ENCODE measurements around the gene SLC22A1. TPM values are rescaled to one million over a fixed set of nuclear protein-coding genes. Genes with fewer than 3 reads are reported as not detected.

Gene SLC22A1
- total RNA-seq, 1 experiment from 2014 or later = not detected

DNA sequence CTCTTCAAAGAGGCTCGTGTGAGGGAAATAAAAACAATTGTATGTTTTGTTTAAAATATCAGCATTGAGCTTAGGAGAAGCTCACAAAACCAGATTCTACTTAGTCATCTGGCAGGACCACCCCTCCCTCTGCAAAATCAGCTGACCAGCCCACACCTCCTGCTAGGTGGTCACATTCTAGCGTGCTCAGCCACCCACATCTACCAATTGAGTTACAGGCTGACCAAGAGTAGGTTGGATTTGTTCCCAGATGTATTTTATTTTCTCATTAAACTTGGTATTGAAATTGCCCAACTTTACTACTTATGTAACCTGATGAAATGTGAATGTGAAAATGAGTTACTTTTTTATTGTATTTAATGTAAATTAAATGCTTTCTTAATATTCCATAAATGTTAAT lies 80.8 kb downstream of the SLC22A1 start:
- Histone ChIP-seq H3K4me3 (no peak overlapping the region), H3K9me3 (replicated peaks) (no peaks in the 10 kb centered on the region; the same call in none of the 2 replicates), H3K27me3 (replicated peaks) (no peaks in the 10 kb centered on the region), H3K4me1 (replicated peaks) (no peaks in the 10 kb centered on the region), H3K36me3 (no peaks in the 10 kb centered on the region), H3K27ac (no peak overlapping the region)
- no peak for DNase-seq (ENCODE audit: low read depth in 1 of 2, low spot score in 2 of 2)

- H3K4me3 ChIP-seq = no peak overlapping the region
- no peaks in the 10 kb centered on the region; the same call in none of the 2 replicates for H3K9me3 ChIP-seq (replicated peaks)
- no peaks in the 10 kb centered on the region for H3K36me3 ChIP-seq
- no peak for DNase-seq (ENCODE audit: low read depth in 1 of 2, low spot score in 2 of 2)
- H3K27ac ChIP-seq = no peak overlapping the region
- H3K27me3 ChIP-seq (replicated peaks) = no peaks in the 10 kb centered on the region
- no peaks in the 10 kb centered on the region for H3K4me1 ChIP-seq (replicated peaks)
Measured at GRCh38 chr6:160203076-160203475, 81.5 kb downstream of the SLC22A1 start.

DNA sequence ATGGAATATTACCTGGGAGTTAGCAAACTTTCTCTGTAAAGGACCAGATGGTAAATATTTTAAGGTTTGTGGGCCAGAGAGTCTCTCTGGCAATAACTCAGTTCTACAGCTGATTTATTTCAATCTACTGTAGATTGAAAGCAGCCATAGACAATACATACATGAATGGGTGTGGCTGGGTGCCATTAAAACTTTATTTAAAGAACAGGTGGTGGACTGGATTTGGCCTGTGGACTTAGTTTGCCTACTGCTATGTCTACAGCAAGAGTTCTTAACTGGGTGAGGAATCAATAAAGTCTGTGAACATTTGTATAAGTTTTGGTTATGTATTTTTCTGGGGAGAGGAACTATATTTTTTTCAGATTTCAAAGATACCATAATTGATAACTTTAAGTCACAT lies 81.9 kb downstream of the SLC22A1 start:
- Histone ChIP-seq H3K36me3 (no peaks in the 10 kb centered on the region), H3K4me1 (replicated peaks) (no peaks in the 10 kb centered on the region), H3K27ac (no peak overlapping the region), H3K27me3 (replicated peaks) (no peaks in the 10 kb centered on the region), H3K4me3 (no peak overlapping the region), H3K9me3 (replicated peaks) (no peaks in the 10 kb centered on the region; the same call in none of the 2 replicates)
- no peak for DNase-seq (ENCODE audit: low read depth in 1 of 2, low spot score in 2 of 2)

GRCh38 chr6:160203953-160204352 lies 82.3 kb downstream of the SLC22A1 start:
- no peaks in the 10 kb centered on the region; the same call in none of the 2 replicates for H3K9me3 ChIP-seq (replicated peaks)
- no peak for DNase-seq (ENCODE audit: low read depth in 1 of 2, low spot score in 2 of 2)
- H3K4me3 ChIP-seq = no peak overlapping the region
- H3K36me3 ChIP-seq = no peaks in the 10 kb centered on the region
- H3K4me1 ChIP-seq (replicated peaks) = no peaks in the 10 kb centered on the region
- H3K27me3 ChIP-seq (replicated peaks) = no peaks in the 10 kb centered on the region
- H3K27ac ChIP-seq = no peak overlapping the region

GRCh38 chr6:160204710-160205109 lies 83.1 kb downstream of the SLC22A1 start:
- Histone ChIP-seq H3K36me3 (no peaks in the 10 kb centered on the region), H3K9me3 (replicated peaks) (no peaks in the 10 kb centered on the region; the same call in none of the 2 replicates), H3K27ac (no peak overlapping the region), H3K4me1 (replicated peaks) (no peaks in the 10 kb centered on the region), H3K4me3 (no peak overlapping the region), H3K27me3 (replicated peaks) (no peaks in the 10 kb centered on the region)
- DNase-seq (ENCODE audit: low read depth in 1 of 2, low spot score in 2 of 2) = no peak

GRCh38 chr6:160207618-160208017 lies 86.0 kb downstream of the SLC22A1 start:
- Histone ChIP-seq H3K9me3 (replicated peaks) (no peaks in the 10 kb centered on the region; the same call in none of the 2 replicates), H3K27ac (no peak overlapping the region), H3K4me3 (no peak overlapping the region)

More at GRCh38 chr6:160207618-160208017, 86.0 kb downstream of the SLC22A1 start:
- DNase-seq (ENCODE audit: low read depth in 1 of 2, low spot score in 2 of 2) = no peak
- no peaks in the 10 kb centered on the region for H3K4me1 ChIP-seq (replicated peaks)
- H3K36me3 ChIP-seq = no peaks in the 10 kb centered on the region
- no peaks in the 10 kb centered on the region for H3K27me3 ChIP-seq (replicated peaks)

Other genes with a start within 250 kb of the SLC22A1 start
- not detected in 2 replicates for gene MAS1, start 230.8 kb upstream of the SLC22A1 start, total RNA-seq (2014; rRNA removed; shearing (Covaris generic))
- gene IGF2R, start 152.7 kb upstream of the SLC22A1 start, total RNA-seq (2014; rRNA removed; shearing (Covaris generic)) = 29.4 and 54.7 TPM in 2 replicates
- not detected in 2 replicates for gene SLC22A2, start 137.0 kb downstream of the SLC22A1 start, total RNA-seq (2014; rRNA removed; shearing (Covaris generic))
- not detected in 2 replicates for gene SLC22A3, start 226.6 kb downstream of the SLC22A1 start, total RNA-seq (2014; rRNA removed; shearing (Covaris generic))

Data from SJSA1 (cell line).